Loucy (cell line): ENCODE data around the gene RTL10.

Source experiments
- EZH2phosphoT487 ChIP-seq: fragments of 200-600 bp; IDR thresholded peaks from 2 replicates; pipeline ENCODE4 v1.6.1; 2018; ENCODE audit warnings: antibody characterized with exemption, mild to moderate bottlenecking, moderate library complexity, borderline replicate concordance
- TF ChIP-seq, protein P1 (sequence below): fragments of 200-600 bp; sonication (generic); conservative IDR thresholded peaks from 2 replicates; pipeline ENCODE4 v1.5.1; 2014; ENCODE audit warnings: mild to moderate bottlenecking, antibody characterized with exemption, low read length

- TF ChIP-seq, protein P1, sequence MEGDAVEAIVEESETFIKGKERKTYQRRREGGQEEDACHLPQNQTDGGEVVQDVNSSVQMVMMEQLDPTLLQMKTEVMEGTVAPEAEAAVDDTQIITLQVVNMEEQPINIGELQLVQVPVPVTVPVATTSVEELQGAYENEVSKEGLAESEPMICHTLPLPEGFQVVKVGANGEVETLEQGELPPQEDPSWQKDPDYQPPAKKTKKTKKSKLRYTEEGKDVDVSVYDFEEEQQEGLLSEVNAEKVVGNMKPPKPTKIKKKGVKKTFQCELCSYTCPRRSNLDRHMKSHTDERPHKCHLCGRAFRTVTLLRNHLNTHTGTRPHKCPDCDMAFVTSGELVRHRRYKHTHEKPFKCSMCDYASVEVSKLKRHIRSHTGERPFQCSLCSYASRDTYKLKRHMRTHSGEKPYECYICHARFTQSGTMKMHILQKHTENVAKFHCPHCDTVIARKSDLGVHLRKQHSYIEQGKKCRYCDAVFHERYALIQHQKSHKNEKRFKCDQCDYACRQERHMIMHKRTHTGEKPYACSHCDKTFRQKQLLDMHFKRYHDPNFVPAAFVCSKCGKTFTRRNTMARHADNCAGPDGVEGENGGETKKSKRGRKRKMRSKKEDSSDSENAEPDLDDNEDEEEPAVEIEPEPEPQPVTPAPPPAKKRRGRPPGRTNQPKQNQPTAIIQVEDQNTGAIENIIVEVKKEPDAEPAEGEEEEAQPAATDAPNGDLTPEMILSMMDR: no peak
- TF ChIP-seq EZH2phosphoT487: no peak
Observed at GRCh38 chr22:19871845-19872778, 17.4 kb upstream of the RTL10 start.
